GM21423 (cell line): Measurements from ENCODE around the gene DHRS2.
"Not testable (repeated sequence)": the region's sequence is repeated elsewhere in the genome, so short reads cannot be mapped to it uniquely, and the experiment has no call there.

Experiments used
- ATAC-seq: cut with Tn5 transposase; IDR thresholded peaks from one replicate; pipeline ENCODE4 v1.9.1; 2021; ENCODE audit warnings: mild to moderate bottlenecking, moderate library complexity; ENCODE audit not compliant: unreplicated experiment

DHRS2 gene

DNA sequence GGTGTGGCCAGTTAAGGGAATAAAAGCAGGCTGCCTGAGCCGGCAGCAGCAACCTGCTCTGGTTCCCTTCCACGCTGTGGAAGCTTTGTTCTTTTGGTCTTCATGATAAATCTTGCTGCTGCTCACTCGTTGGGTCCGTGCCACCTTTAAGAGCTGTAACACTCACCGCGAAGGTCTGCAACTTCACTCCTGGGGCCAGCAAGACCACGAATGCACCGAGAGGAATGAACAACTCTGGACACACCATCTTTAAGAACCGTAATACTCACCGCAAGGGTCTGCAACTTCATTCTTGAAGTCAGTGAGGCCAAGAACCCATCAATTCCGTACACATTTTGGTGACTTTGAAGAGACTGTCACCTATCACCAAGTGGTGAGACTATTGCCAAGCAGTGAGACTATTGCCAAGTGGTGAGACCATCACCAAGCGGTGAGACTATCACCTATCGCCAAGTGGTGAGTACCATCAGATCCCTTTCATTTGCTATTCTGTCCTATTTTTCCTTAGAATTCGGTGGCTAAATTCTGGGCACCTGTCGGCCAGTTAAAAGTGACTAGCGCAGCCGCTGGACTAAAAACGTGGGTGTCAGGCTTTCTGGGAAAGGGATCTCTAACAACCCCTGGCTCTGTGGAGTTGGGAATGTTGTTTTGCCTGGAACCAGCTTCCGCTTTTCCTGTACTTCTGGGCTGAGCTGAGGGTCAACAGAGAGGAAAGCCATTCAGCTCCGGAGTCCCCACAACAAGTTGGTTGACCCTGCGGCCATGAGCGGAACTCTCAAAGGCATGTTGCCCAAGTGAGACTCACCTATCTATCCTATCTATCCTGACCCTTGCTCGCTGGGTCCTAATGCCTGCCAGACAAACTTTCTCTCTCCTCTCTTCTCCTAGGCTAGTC, at the start of gene DHRS2:
DHRS2 (plus strand) TSS at position 48 of the 895 bp plus-strand sequence. CDS start 2,501 bp downstream, outside the sequence.
- ATAC-seq = no peak

DNA sequence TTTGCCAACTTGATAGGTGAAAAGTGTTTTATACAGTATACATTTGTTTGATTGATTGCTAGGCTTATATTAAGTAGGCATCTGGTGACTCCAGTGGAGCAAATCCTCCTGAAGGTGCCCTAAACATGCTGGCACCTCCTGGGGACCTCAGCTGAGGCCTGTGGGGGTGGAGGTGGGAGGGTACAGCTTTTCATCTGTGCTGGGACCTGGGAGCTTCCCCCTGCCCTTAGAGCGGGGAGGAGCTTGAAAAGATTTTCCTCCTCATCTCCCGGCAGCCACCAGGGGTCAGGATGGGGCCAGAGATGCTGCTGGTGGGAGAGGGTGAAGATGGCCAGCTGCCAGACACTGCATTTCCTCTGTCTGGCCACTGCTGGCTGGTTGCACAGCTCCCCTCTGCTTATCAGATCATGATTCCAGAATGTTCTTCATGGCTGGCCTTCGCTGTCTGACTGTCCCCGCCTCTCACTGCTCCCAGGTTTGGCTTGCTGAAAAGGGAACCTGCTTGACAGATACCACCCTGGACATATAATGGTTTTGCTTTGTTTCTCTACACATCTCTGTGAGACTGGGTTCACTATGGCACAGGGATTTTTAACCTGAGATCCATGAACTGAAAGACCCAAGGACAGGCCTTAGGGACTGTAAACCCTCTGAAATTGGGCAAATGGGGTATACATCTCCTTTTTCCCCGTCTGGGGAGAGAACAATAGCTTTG, 47.1 kb upstream of the DHRS2 start:
- peak; percentile 98 for ATAC-seq

DNA sequence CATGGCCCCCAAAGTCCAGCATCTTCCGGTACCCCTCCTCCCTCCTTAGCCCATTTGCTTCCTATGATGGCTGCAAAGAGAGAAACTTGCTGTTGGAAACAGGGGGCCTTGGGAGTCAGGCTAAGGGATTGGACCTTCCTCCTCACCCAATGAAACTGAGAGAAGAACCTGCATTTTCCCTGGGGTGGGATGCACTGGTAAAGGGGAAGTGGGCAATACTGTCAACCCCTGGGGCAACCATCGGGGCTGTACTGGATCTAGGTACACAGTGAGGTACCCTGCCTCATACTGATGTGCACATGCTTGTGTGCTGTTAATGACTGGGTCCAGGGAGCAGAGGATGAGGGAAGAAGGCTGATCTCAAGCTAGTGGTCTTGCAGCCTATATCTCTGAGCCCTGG, 46.6 kb upstream of the DHRS2 start:
- no peak for ATAC-seq

GRCh38 chr14:23590198-23590597, 46.0 kb upstream of the DHRS2 start:
- no peak for ATAC-seq

- not testable (repeated sequence) for ATAC-seq
Observed at GRCh38 chr14:23594191-23594590, 42.0 kb upstream of the DHRS2 start.

DNA sequence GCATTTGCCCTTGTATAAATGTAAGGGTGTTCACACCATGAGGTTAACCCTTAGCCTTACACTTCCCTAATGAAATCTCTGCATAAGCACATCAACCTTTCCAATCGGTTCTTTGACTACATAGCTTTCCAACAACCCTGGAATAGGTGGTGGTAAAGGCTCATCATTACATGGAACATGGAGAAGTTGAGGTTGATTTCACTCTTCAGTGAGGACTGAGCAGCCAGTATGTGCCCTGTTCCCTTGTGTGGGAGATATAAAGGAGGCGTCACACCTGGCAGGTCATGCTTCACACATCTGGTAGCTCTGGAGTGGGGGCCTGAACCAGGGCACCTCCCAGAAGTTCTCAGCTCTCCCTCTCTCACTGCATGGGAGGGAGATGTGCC, 35.8 kb upstream of the DHRS2 start:
- no peak for ATAC-seq

- no peak for ATAC-seq
Observed at GRCh38 chr14:23600806-23601205, 35.4 kb upstream of the DHRS2 start.

- no peak for ATAC-seq
Observed at GRCh38 chr14:23601424-23601823, 34.7 kb upstream of the DHRS2 start.

DNA sequence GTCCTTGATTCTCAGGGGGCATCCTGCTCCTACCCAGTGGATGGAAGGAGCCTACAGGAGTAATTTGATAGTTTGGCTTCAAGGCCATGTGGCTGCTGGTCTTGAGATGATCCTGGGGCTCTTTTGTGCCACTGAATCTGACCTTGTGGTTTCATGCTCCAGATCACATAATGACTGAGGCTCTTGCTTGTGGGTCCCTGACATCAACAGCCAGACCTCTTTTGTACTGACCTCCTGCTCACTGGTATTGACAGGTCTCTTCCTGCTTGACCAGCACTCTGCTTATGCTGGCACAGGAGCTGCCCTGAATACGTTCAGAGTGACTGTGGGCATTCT, 34.4 kb upstream of the DHRS2 start:
- ATAC-seq = no peak

- no peak for ATAC-seq
Observed at GRCh38 chr14:23602181-23603095, 33.7 kb upstream of the DHRS2 start.

DNA sequence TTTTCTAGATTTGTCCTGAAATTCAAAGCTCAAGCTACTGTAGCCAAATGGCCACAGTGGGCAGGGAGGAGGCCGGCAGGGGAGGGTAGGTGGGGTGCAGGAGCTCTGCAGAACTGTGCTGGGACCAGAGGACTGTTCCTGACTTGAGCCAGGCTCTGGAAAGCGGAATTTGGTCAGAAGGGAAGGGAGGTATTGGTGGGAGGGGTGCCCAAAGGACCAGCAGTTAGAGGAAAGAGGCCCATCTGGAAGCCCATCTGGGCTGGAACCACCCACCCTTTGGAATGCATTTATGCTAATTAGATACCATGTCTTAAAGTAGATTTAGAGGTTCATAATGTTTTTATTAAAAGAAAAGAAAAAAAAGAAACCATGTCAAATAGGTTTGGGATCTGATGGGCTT, 33.1 kb upstream of the DHRS2 start:
- ATAC-seq = no peak

GRCh38 chr14:23604148-23604547, 32.0 kb upstream of the DHRS2 start:
- ATAC-seq = no peak

- no peak for ATAC-seq
Observed at GRCh38 chr14:23604675-23605170, 31.4 kb upstream of the DHRS2 start.

DNA sequence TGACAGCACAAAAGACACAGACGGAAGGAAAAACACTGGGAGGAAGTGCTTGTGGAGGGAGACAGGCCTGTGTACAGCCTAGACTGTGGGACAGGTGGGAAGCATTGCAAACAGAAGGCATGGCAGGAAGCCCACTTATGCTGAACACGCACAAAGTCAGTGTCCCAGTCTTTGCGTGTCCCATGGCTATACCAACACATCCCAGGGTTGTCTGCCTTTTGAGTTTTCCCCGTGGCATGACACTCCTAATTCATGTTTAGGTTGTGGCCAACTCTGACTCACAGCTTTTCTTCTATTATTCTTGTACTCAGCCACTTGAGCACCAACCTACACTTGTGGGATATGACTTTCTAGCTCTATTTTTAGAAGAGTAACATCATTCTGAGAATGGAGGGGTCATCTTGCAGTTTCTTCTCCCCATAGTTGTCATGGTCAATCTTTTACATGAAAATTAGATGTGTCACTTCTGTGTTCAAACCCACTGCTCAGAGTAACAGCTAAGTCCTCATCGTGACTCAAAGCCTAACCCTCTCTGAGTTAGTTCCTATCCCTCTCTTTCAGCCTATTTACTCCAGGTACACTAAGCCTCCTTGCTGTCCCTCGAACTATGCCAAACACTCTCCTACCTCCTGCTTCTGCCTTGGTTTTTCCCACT, 30.1 kb upstream of the DHRS2 start:
- ATAC-seq = peak; percentile 80

- ATAC-seq = no peak
Observed at GRCh38 chr14:23608454-23608853, 27.7 kb upstream of the DHRS2 start.

GRCh38 chr14:23609001-23609400, 27.2 kb upstream of the DHRS2 start:
- ATAC-seq = no peak

- ATAC-seq = not testable (repeated sequence)
Observed at GRCh38 chr14:23609411-23610089, 26.6 kb upstream of the DHRS2 start.

DNA sequence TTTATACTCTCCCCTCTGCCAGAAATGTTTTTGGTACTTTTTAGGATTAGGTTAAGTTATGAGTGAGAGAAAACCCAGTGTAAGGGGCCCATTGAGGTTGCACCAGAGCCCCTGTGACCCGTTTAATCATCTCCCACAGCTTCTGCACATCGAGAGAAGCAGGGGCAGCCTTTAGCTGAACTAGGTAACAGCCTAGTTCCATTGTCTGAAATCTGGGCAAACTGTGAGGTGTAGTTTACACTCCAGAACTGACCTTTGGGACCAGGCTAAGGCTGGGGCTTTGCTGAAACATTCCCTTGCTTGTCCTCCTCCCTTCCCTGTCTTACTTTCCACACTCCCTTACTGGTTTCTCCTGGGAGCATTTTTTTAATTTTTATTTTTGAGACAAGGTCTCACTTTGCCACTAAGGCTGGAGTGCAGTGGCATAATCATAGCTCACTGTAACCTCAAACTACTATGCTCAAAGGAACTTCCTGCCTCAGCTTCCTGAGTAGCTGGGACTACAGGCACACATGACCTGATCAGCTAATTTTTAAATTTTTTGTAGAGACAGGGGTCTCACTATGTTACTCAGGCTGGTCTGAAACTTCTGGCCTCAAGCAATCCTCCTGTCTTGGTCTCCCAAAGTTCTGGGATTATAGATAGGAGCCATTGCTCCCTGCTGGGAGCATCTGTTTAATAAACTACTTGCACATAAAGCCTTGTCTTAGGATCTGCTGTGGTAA, 25.9 kb upstream of the DHRS2 start:
- no peak for ATAC-seq

GRCh38 chr14:23610815-23611289, 25.3 kb upstream of the DHRS2 start:
- no peak for ATAC-seq
